HK-2 (cell line): ENCODE data around the gene RNASE9.
"Not testable (repeated sequence)": the region's sequence is repeated elsewhere in the genome, so short reads cannot be mapped to it uniquely, and the experiment has no call there.

Experiments used
- DNase-seq: peaks from one replicate; pipeline ENCODE4 v3.0.0-alpha.2; 2018; ENCODE audit not compliant: unreplicated experiment

The RNASE9 gene

GRCh38 chr14:20516921-20517320, 43.9 kb downstream of the RNASE9 start:
- DNase-seq, result no peak

GRCh38 chr14:20515846-20516245, 45.0 kb downstream of the RNASE9 start:
- no peak for DNase-seq

- DNase-seq, result no peak
Observed at GRCh38 chr14:20512177-20512905, 48.5 kb downstream of the RNASE9 start.

- DNase-seq, result no peak
Observed at GRCh38 chr14:20508367-20508766, 52.5 kb downstream of the RNASE9 start.

GRCh38 chr14:20507537-20507936, 53.3 kb downstream of the RNASE9 start:
- not testable (repeated sequence) for DNase-seq

GRCh38 chr14:20506752-20507151, 54.1 kb downstream of the RNASE9 start:
- DNase-seq, result not testable (repeated sequence)

GRCh38 chr14:20506276-20506675, 54.6 kb downstream of the RNASE9 start:
- not testable (repeated sequence) for DNase-seq
